Skeletal muscle cell (primary cell): ENCODE data around the gene UBL4A.
A peak's percentile ranks its signal among the peaks of the same experiment; 100 is the strongest.

Experiments used
- DNase-seq: peaks from one replicate; pipeline ENCODE4 v3.0.0-alpha.2; 2010; ENCODE audit warnings: low read depth
- H3K4me3 ChIP-seq: 2 replicates; pipeline ENCODE4 v1.5.1; 2011; ENCODE audit warnings: low read depth, mild to moderate bottlenecking, control low read depth, low read length, moderate library complexity

UBL4A gene

DNA sequence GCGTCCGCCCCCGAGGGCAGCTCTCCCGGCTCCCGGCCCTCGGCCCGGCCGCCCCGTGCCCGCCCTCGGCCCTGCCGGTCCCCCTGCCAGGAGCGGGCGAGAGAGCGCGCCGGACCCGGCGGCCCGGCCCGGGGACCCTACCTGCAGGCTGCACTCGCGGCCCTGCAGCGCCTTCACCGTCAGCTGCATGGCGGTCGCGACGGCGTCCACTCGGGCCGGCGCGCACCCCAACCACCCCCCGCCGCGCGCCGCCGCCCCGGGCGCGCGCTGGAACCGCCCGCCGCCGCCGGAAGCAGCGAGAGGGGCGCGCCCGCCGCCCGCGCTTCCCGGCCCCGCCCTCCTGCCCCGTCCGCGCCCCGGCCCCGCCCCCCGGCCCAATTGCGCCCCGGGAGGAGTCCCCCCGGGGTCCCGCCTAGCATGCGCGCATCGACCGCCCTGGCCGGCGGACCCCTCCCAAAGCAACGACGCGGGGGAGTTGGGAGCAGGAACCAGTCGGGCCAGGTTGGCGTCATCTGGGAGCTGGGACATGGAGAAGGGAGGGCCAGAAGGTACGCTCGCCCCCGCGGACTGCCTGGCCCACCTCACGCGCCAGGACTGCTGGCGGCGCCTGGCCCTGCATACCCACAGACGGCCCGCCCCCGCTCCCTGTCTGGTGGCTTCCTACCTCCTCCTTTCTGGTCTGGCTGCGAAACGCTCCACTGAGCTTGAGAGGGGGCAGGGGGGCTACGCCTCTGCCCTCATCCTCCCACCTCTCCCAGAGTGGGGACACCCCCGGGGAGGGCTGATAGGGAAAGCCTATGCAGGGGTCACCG lies at the start of gene UBL4A:
Gene UBL4A, minus strand, starts transcription at position 220 of the 812 bp plus-strand sequence. Its CDS starts 31 bp downstream, at position 189.
- peak; percentile 4 for DNase-seq
- peak within 1 kb of the TSS; percentile 47 for H3K4me3 ChIP-seq

DNA sequence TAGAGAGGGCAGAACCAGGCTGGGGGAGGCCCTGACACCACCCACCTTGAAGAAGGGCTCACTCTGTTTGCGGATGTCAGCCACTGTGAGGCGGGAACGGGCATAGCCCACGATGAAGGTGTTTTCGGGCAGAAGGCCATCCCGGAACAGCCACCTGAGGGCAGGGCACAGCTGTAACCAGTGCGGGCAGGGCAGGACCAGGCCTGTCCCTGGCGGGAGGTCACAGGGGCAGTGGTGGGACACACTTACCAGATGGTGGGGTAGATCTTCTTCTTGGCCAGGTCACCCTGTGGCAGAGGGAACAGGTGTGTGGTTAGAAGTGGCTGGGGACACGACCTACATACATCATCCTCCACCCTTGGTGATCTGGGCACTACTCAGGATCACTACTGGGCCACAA lies 49.5 kb upstream of the UBL4A start:
- no peak for DNase-seq
- H3K4me3 ChIP-seq: no peak overlapping the region

DNA sequence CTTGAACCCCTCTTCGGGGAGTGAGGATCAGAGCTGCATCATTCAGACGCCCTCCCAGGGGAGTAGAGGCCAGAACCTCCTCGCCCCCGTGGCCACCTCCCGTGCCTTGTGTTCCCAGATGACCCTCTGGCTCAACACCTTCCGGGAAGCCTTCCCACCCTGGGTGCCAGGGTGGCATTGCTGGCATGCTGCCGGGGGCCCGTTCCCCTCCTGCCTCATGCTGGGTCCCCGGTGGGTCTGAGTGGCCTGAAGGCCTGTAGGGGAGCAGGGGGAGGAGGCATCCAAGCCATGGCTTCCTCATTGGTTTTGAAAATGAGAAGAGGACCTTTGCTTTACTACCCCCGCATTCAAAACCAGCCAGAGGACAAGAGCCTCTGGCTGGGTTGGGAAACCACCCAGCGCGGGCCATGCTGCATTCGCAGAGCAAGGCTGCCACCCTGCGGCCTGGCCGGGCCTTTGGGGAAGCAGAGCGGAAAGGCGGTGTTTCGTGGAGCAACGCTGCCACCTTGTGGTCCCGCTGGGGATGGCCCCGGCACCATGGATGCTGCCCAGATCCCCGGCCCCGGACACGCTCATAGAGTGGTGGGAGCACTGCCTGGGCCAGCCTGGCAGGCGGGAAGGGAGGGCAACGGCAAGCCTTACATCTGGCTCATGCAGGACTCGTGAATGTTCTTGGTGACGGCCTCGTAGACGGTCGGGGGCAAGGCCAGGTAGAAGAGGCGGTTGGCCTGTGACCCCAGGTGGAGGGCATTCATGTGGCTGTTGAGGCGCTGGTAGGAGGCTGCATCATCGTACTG lies 48.3 kb upstream of the UBL4A start:
- no peak for DNase-seq
- H3K4me3 ChIP-seq: no peak overlapping the region

DNA sequence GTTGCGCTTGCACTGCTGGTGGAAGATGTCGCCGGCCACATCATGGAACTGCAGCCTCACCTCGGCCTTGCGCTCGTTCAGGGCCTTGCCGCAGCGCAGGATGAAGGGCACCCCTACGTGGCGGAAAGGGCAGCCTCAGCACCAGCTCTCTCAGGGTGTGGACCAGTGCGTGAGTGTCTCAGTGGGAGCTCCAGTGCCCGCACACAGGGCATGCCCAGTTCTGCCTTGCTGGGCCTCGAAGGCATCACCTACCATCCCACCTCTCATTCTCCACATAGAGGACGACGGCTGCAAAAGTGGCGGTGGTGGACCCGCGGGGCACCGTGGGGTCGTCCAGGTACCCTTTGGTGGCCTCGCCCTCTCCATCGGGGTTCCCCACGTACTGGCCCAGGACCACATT lies 46.3 kb upstream of the UBL4A start:
- no peak overlapping the region for H3K4me3 ChIP-seq
- DNase-seq: no peak

DNA sequence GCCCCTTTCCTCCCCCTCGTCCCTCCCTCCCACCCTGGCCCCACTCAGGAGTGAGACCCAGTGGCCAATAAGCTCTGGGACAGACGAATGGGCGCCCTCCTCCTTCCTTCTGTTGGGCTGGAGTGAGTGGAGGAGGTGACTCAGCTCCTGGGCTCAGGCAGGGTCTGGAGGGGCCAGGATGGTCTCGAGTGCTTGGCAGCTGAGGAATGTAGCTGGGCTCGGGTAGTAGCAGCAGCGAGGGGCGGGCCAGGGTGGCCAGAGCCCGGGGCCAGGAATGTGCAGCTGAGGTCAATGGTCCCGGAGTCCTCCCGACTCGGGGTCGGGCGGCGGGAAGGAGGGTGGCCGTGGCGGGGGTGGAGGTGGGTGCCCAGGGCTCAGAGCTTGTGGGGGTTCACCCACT lies 45.2 kb upstream of the UBL4A start:
- H3K4me3 ChIP-seq: no peak overlapping the region
- no peak for DNase-seq

DNA sequence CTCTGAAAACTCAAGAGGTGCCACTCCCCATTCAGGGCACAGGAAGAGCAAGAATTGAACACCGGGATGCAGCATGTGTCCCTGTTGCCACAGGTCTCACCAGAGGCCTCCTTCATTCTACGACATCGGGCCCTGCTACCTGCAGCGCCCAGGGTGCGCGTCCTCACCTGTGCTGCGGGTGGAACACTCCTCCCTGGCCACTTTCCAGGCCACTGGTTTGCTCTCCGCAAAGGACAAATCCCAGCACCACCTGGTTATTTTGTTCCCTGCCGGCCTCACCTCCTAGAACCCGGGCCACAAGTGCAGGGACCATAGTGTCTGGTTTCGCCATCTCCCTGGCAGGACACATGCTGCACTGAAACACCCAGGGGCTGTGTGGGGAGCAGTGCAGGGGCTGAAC lies 43.9 kb upstream of the UBL4A start:
- H3K4me3 ChIP-seq: no peak overlapping the region
- DNase-seq: no peak

DNA sequence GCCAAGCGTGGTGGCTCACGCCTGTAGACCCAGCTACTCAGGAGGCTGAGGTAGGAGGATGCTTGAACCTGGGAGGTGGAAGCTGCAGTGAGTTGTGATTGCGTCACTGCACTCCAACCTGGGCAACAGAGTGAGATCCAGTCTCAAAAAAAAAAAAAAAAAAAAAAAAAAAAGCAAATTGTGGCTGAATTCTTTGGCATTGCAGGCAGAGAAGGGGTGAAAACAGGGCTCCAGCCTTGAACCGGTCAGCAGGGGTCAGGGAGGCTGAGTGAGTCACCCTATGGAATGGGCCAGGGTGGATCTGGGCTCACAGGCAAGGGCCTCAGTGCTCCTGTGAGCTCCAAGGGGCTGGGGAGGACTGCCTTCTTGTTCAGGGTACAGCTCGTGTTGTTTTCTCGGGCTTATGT lies 42.8 kb upstream of the UBL4A start:
- no peak for DNase-seq
- H3K4me3 ChIP-seq: no peak overlapping the region

DNA sequence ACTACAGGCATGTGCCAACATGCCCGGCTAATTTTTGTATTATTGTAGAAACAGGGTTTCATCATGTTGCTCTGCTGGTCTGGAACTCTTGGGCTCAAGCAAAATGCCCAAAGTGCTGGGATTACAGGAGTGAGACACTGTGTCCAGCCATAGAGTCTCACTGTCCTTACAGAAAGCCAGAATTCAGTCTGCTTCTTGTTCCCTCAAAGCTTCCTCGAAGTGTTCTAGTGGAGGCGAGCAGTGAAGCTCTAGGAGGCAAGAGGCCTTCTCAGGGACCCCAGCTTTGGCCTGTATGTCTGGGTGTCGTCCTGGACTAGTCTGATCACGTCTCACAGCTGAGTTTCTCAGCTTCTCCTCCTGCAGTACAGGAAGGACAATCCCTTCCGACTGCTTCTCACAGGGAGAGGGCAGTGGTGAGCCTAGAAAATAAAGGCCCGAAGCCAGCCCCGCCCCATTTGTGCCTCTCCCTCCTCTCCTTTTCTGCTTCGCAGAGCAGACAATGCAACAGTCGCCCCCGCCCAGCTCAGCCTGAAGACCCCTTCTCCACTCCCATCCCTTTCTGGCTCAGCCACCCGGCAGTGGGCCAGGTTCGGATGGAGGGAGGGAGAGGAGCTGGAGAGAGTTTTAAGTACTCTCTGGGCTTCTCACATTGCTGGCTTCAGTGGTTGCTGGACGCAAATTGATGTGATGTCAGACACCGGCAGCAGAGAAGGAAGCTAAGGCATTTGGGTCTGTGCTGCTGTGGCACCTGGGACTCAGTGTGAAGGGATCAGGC lies 40.7 kb upstream of the UBL4A start:
- no peak for DNase-seq
- H3K4me3 ChIP-seq: no peak overlapping the region

DNA sequence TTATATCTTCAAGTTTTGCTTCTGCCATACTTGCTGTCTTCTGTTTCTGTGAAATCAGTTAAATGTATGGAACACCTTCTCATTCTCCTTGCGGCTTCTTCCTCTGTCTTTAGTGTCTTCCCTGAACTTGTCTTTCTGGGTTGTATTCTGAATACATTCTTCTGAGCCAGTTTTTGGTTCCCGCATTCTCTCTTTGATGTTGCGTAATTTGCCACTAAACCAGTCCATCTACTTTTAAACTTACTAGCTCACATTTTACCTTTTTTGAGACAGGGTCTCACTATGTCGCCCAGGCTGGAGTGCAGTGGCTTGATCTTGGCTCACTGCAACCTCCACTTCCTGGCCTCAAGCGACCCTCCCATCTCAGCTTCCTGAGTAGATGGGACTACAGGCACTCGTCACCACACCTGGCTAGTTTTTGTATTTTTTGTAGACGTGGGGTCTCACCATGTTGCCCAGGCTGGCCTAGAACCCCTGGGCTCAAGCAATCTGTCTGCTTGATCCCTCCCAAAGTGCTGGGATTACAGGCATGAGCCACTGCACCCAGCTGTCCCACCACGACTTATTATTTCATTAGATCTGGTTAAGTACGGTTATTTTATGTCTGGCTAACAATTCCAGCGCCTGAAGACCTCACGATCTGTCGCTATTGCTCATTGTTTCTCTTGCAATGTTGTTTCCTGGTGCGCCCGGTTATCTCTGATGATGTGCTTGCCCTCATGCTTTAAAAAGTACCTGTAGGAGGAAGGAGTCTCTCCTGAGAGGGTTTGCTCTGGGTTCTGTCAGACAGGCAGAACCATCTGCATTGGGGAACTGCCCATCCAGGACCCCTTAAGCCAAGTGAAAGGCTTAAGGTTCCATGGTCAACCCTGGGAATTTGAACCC lies 39.4 kb upstream of the UBL4A start:
- no peak for DNase-seq
- H3K4me3 ChIP-seq: no peak overlapping the region

DNA sequence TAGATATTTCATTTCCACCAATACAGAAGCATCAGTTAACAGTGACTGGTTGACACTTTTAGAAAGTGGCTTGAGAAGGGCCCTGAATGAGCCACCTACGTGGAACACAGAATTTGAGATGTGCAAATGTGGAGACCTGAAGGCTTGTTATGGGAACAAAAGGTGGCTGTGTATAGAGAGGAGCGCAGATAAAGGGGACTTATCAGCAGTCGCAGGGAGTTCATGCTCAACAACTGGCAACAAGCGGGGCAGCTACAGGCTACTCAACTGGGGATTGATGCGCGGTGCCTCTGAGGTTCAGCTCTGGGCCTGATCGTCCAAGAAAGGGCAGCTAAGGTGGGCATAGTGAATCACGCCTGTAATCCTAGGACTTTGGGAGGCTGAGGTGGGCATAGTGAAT lies 33.0 kb upstream of the UBL4A start:
- DNase-seq: no peak
- H3K4me3 ChIP-seq: no peak overlapping the region

DNA sequence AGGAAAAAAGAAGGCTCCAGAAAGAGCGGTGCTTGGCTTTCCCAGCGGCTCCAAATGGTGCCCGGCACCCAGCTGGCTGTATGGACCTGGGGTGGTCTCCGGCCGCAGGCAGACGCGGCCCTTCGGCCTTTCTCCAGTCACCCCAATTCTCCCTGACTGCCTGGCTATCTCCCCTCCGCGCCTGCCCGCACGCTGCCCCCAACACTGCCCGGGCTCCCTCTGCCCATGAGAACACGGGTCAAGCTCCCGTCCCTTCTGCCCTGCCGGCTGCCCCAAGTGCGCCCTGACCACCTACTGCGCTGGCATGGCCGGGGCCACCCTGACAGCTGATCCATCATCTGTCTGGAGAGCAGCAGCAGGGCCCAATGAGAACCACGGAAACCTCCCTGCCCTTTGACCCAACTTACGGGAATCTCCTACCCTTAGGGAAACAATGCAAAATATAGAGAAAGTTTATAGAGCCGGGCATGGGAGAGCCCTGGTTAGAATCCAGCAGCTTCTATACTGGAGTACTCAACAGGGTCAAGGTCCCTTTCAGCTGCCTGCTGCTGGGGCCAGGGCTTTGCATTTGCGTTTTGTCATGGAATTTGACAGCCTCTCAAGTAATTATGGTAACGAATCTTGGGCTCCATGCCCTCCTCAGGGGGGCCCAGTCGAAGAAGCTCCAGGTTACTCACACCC lies 30.8 kb upstream of the UBL4A start:
- no peak for DNase-seq

DNA sequence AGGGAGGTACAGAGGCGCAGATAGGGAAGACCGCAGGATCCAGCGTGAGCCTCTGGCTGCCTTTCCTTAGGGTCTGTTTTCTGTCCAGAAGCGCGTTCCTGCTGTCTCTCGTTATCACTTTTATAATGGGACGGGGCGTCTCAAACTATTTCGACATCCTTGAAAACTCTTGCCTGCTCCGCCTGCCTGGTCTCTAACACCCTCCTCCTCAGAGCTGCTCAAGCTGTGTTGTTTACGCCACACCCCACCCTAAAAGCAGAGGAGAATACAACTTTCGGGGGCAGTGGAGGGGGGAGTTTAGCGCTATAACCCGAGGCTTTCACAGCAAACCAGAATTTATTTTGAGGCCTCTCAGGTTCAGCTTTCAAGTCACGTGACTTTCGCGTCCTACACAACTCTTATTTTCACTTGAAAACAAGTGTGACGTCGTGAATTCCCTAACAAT lies 30.3 kb upstream of the UBL4A start:
- H3K4me3 ChIP-seq: peak overlapping the region; percentile 48
- no peak for DNase-seq

More for the DNA sequence above, 30.8 kb upstream of the UBL4A start:
- H3K4me3 ChIP-seq: peak overlapping the region; percentile 7

DNA sequence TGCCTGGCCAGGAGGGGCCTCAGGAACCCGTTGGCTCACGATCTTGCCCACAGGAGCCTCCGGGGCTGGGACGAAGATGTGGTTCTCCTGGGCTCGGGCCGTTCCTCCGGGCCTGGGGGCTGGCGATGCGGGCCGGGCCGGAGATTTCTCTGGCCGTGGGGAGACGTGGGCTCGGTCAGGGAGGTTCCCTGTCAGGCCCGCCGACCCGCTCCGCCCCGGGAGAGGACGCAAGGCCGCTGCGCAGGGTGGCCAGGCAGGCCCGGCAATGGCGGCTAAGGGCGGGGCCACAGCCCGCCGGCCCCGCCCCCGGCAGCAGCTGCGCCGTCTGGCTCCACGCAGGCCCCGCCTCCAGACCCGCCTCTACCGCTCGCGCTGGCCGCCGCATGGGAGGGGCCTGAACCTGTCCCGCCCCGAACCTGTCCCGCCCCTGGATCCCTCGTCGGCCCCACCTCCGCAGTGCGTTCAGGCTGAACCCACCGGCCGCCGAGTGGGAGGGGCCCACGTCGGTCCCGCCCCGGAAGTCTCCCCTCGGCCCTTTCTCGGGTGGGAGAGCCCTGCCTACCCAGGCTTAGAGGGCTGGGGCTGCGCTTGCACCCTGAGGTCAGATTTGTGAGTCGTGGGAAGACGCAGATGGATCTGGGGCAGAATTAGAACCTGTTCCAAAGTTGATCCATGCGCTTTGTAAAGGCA lies 29.7 kb upstream of the UBL4A start, which contains the start of gene FAM3A:
Gene FAM3A, minus strand, starts transcription at position 267 of the 690 bp plus-strand sequence. CDS start 460 bp downstream, outside the sequence.
- peak; percentile 69 for DNase-seq
- peak within 1 kb of the TSS; percentile 62 for H3K4me3 ChIP-seq

DNA sequence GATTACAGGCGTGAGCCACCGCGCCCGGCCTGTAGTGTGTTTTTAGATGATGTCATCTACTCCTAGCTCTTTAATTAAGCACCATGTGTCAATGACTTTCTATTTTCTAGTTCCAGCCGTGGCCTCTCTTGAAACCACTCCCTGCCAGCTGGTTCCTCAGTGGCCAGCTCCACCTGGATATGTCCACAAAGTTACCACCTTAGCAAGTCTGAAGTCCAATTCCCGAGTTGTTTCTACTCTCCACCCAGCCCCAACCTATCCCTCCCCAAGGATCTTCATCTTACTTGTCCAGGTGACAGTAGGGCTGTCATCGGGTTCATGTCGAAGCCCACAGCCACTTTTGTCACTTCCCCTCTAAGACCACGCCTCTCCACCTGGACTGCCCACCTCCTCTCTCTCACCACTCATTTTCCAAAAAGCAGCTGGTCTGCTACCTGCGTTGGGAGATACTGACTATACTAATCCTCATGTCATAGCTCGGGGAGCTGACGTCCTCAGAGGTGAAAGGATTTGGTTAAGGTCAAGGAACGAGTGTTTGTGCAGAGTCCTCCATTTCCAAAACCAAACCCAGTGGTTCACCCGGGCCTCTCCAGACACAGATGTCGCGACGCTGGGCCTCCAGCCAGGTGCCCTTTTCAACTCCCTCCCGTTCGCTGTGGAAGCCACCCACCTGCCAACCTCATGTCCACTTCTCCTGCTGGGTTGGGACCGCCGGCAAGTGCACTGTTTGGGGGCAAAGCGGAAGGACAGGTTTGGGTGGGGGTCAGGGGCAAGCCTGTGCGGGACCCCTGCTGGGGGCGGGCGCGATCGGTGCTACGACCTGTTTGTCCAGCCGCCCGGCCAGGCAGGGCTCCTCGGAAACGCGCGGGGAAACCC lies 28.9 kb upstream of the UBL4A start:
- no peak for DNase-seq
- peak overlapping the region; percentile 62 for H3K4me3 ChIP-seq

DNA sequence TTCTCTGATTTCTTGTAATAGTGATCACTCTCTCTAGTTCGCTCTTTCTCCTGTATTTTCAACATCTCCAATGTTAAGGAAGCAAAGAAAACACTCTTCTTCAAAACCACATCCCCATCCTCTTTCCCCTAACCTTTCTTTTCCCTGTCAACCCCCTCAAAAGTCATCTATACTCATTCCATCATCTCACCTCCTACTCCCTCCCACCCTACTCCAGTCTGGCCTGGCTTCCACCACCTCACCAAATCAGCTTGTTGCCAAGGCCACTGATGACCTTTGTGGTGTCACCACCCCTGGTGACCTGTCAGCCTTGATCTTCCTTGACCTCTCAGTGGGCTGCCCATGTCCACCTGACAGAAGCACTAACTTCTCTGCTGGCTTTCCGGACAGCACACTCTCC lies 27.3 kb upstream of the UBL4A start:
- H3K4me3 ChIP-seq: no peak overlapping the region
- no peak for DNase-seq

DNA sequence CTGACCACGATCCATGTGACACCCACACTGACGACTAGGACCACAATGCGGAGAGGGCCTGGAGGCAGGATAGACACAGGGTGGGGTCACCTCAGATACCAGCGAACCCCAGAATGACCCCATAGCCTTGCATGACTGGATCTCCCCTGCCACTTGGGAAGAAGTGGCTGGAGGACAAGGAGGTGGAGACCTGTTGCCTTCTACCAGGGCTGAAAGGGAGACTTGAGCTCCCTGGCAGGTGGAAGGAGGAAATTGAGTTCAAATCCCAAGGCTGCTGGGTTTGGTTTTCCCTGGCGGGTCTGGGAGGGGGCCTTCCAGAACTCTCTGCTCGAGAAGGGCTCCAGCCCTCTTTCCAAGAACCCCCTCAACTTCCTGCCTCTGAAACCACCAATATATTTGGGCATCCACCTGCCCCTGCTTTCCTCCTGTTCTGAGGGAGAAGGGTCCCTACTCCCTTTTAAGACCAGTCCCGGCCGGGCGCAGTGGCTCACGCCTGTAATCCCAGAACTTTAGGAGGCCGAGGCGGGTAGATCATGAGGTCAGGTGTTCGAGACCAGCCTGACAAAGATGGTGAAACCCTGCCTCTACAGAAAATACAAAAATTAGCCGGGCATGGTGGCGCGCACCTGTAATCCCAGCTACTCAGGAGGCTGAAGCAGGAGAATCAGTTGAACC lies 26.6 kb upstream of the UBL4A start:
- no peak overlapping the region for H3K4me3 ChIP-seq
- no peak for DNase-seq
